RKO (cell line): ENCODE measurements around the gene NFKBIE.
A peak's percentile ranks its signal among the peaks of the same experiment; 100 is the strongest.

ENCODE experiments used
- DNase-seq: peaks from one replicate; pipeline ENCODE4 v3.0.0-alpha.2; 2016; ENCODE audit warnings: low spot score

NFKBIE gene

GRCh38 chr6:44272999-44273566 lies 7.7 kb upstream of the NFKBIE start:
- DNase-seq: no peak

- DNase-seq: no peak
Measured at GRCh38 chr6:44272529-44272928, 7.2 kb upstream of the NFKBIE start.

- DNase-seq: no peak
Measured at GRCh38 chr6:44271914-44272313, 6.6 kb upstream of the NFKBIE start.

GRCh38 chr6:44271406-44271723 lies 6.0 kb upstream of the NFKBIE start:
- no peak for DNase-seq

GRCh38 chr6:44270526-44271405 lies 5.4 kb upstream of the NFKBIE start:
- no peak for DNase-seq

GRCh38 chr6:44269921-44270525 lies 4.7 kb upstream of the NFKBIE start, which contains the start of gene TMEM151B:
TSS of gene TMEM151B (plus strand) at chr6:44270450. CDS start at chr6:44270743, 293 bp downstream.
- no peak for DNase-seq

- DNase-seq: no peak
Measured at GRCh38 chr6:44269178-44269920, 4.0 kb upstream of the NFKBIE start.

GRCh38 chr6:44268095-44268628 lies 2.8 kb upstream of the NFKBIE start:
- DNase-seq: no peak

- no peak for DNase-seq
Measured at GRCh38 chr6:44267252-44267651, 1.9 kb upstream of the NFKBIE start.

- DNase-seq: no peak
Measured at GRCh38 chr6:44266347-44266746, 996 bp upstream of the NFKBIE start.

- no peak for DNase-seq
Measured at GRCh38 chr6:44265722-44266233, 427 bp upstream of the NFKBIE start.

GRCh38 chr6:44264154-44265006 lies 971 bp downstream of the NFKBIE start:
- DNase-seq: peak; percentile 54

- no peak for DNase-seq
Measured at GRCh38 chr6:44263354-44264100, 1.8 kb downstream of the NFKBIE start.

- no peak for DNase-seq
Measured at GRCh38 chr6:44262467-44263353, 2.6 kb downstream of the NFKBIE start.

GRCh38 chr6:44261581-44261980 lies 3.8 kb downstream of the NFKBIE start:
- no peak for DNase-seq

- no peak for DNase-seq
Measured at GRCh38 chr6:44260451-44261297, 4.7 kb downstream of the NFKBIE start.

GRCh38 chr6:44260011-44260410 lies 5.3 kb downstream of the NFKBIE start:
- DNase-seq: no peak

GRCh38 chr6:44258921-44259320 lies 6.4 kb downstream of the NFKBIE start:
- DNase-seq: no peak
